K562 (cell line): ENCODE measurements around the gene NEB.

ENCODE experiments used
- FOXO4 ChIP-seq: fragments of 450-650 bp; formaldehyde crosslinking; IDR thresholded peaks from 2 replicates; pipeline ENCODE4 v1.4.0; 2020; ENCODE audit warnings: mild to moderate bottlenecking, moderate library complexity
- POLR2A ChIP-seq: fragments of 450-650 bp; conservative IDR thresholded peaks from 2 replicates; pipeline ENCODE4 v1.6.1; 2016
- STAT5B ChIP-seq: fragments of 250-450 bp; sonication (Bioruptor Pico); IDR thresholded peaks from 2 replicates; pipeline ENCODE4 v1.8.0; 2021; ENCODE audit warnings: mild to moderate bottlenecking, inconsistent platforms
- ZNF232 ChIP-seq: sonication (generic); formaldehyde crosslinking; IDR thresholded peaks from 2 replicates; pipeline ENCODE4 v1.8.0; 2022; ENCODE audit warnings: mild to moderate bottlenecking, missing genetic modification reagents
- TF ChIP-seq, protein P1 (sequence below): fragments of 250-450 bp; sonication (Bioruptor Pico); IDR thresholded peaks from 2 replicates; pipeline ENCODE4 v1.8.0; 2021; ENCODE audit warnings: borderline replicate concordance, mild to moderate bottlenecking, moderate library complexity; ENCODE audit not compliant: poor library complexity, severe bottlenecking

GRCh38 chr2:151482171-151482725, 252.0 kb downstream of the NEB start:
- TF ChIP-seq, protein P1, sequence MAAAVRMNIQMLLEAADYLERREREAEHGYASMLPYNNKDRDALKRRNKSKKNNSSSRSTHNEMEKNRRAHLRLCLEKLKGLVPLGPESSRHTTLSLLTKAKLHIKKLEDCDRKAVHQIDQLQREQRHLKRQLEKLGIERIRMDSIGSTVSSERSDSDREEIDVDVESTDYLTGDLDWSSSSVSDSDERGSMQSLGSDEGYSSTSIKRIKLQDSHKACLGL = no peak
- TF ChIP-seq FOXO4 (CRISPR knock-in tag) (no peak), STAT5B (CRISPR knock-in tag) (no peak), POLR2A (no peak; the same call in 1 of the 2 replicates), ZNF232 (CRISPR knock-in tag) (no peak)
